ENCODE measurements around the gene NOTCH1.
"Not testable (repeated sequence)": the region's sequence is repeated elsewhere in the genome, so short reads cannot be mapped to it uniquely, and the experiment has no call there.

Gene NOTCH1

GRCh38 chr9:136577941-136578625, 32.2 kb upstream of the NOTCH1 start:
- no peak for DNase-seq (ENCODE audit: low spot score)
- H3K27ac ChIP-seq = no peak overlapping the region
- H3K4me3 ChIP-seq = no peak overlapping the region
- no peak for TF ChIP-seq CTCF (IDR thresholded peaks at IDR 0.05)

- Histone ChIP-seq H3K4me3 (no peak overlapping the region), H3K27ac (peak overlapping the region in 1 of 2 donors; percentile 7)
- no peak for DNase-seq (ENCODE audit: low spot score)
- TF ChIP-seq CTCF (IDR thresholded peaks at IDR 0.05) = no peak
Observed at GRCh38 chr9:136576269-136576626, 30.4 kb upstream of the NOTCH1 start.

GRCh38 chr9:136575626-136576268, 29.9 kb upstream of the NOTCH1 start:
- H3K27ac ChIP-seq = peak overlapping the region in 1 of 2 donors; percentile 7
- H3K4me3 ChIP-seq = no peak overlapping the region
- no peak for TF ChIP-seq CTCF (IDR thresholded peaks at IDR 0.05)
- DNase-seq (ENCODE audit: low spot score) = no peak

DNA sequence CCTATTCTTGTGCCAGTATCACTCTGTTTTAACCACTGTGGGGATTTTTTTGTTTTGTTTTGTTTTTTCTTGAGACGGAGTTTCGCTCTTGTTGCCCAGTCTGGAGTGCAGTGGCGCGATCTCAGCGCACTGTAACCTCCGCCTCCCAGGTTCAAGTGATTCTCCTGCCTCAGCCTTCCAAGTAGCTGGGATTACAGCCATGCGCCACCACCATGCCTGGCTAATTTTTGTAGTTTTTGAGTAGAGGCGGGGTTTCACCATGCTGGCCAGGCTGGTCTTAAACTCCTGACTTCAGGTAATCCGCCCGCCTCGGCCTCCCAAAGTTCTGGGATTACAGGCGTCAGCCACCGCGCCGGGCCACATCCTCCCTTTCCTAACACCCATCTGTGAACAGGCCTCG, 28.8 kb upstream of the NOTCH1 start:
- not testable (repeated sequence) for H3K27ac ChIP-seq; DNase-seq (ENCODE audit: low spot score); H3K4me3 ChIP-seq

- H3K4me3 ChIP-seq = no peak overlapping the region
- no peak for DNase-seq (ENCODE audit: low spot score)
- TF ChIP-seq CTCF (IDR thresholded peaks at IDR 0.05) = no peak
- peak overlapping the region in 1 of 2 donors; percentile 59 for H3K27ac ChIP-seq
Observed at GRCh38 chr9:136572828-136573625, 27.2 kb upstream of the NOTCH1 start.

- Histone ChIP-seq H3K27ac (peak overlapping the region in 1 of 2 donors; percentile 59), H3K4me3 (no peak overlapping the region)
- TF ChIP-seq CTCF (IDR thresholded peaks at IDR 0.05) = no peak
- DNase-seq (ENCODE audit: low spot score) = no peak
Observed at GRCh38 chr9:136572003-136572827, 26.4 kb upstream of the NOTCH1 start.

- Histone ChIP-seq H3K4me3 (no peak overlapping the region), H3K27ac (peak overlapping the region in 1 of 2 donors; percentile 59)
- no peak for TF ChIP-seq CTCF (IDR thresholded peaks at IDR 0.05)
- no peak for DNase-seq (ENCODE audit: low spot score)
Observed at GRCh38 chr9:136571531-136571930, 25.7 kb upstream of the NOTCH1 start.

All from coronary artery (tissue), 2 donors.